ENCODE measurements around the gene TDRD3.
"Not testable (repeated sequence)": the region's sequence is repeated elsewhere in the genome, so short reads cannot be mapped to it uniquely, and the experiment has no call there.

DNA sequence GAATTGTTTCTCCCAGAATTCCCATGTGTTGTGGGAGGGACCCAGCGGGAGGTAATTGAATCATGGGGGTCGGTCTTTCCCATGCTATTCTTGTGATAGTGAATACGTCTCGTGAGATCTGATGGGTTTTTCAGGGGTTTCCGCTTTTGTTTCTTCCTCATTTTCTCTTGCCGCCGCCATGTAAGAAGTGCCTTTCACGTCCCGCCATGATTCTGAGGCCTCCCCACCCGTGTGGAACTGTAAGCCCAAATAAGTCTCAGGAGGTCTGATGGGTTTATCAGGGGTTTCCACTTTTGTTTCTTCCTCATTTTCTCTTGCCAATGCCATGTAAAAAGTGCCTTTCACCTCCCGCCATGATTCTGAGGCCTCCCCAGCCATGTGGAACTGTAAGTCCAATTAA, 10.8 kb downstream of the TDRD3 start:
- TF ChIP-seq, protein P1, sequence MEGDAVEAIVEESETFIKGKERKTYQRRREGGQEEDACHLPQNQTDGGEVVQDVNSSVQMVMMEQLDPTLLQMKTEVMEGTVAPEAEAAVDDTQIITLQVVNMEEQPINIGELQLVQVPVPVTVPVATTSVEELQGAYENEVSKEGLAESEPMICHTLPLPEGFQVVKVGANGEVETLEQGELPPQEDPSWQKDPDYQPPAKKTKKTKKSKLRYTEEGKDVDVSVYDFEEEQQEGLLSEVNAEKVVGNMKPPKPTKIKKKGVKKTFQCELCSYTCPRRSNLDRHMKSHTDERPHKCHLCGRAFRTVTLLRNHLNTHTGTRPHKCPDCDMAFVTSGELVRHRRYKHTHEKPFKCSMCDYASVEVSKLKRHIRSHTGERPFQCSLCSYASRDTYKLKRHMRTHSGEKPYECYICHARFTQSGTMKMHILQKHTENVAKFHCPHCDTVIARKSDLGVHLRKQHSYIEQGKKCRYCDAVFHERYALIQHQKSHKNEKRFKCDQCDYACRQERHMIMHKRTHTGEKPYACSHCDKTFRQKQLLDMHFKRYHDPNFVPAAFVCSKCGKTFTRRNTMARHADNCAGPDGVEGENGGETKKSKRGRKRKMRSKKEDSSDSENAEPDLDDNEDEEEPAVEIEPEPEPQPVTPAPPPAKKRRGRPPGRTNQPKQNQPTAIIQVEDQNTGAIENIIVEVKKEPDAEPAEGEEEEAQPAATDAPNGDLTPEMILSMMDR (conservative IDR thresholded peaks at IDR 0.05 in 1 of 2, IDR thresholded peaks at IDR 0.05 in 1 of 2; ENCODE audit: extremely low read depth in 1 of 2, insufficient read depth in 1 of 2, low read depth in 1 of 2, low read length in 2 of 2) = not testable (repeated sequence)
- TF ChIP-seq EZH2 (IDR thresholded peaks at IDR 0.05; ENCODE audit: borderline replicate concordance, low read length) = not testable (repeated sequence)

Data from mammary epithelial cell (primary cell).